H1 (cell line): ENCODE measurements around the gene PALD1. TPM values are rescaled to one million over a fixed set of nuclear protein-coding genes. Genes with fewer than 3 reads are reported as not detected.

Experiments used
- BRCA1 ChIP-seq: IDR thresholded peaks from 2 replicates; pipeline ENCODE4 v1.6.1; 2012; ENCODE audit warnings: low read depth, low read length, improper control_type of control experiment
- CBX5 ChIP-seq: fragments of 300-800, 300-1000 bp; sonication (generic); IDR thresholded peaks from 2 replicates; pipeline ENCODE4 v1.7.1; 2016; ENCODE audit warnings: antibody characterized with exemption, low read length, low read depth
- CEBPB ChIP-seq: IDR thresholded peaks from 2 replicates; pipeline ENCODE4 v1.6.1; 2012; ENCODE audit warnings: low read depth, low read length
- CHD1 ChIP-seq: IDR thresholded peaks from 2 replicates; pipeline ENCODE4 v1.6.1; 2012; ENCODE audit warnings: low read depth, low read length, improper control_type of control experiment
- CREB1 ChIP-seq: IDR thresholded peaks from 2 replicates; pipeline ENCODE4 v1.6.1; 2012; ENCODE audit warnings: inconsistent platforms
- EGR1 ChIP-seq: IDR thresholded peaks from 2 replicates; pipeline ENCODE4 v1.6.1; 2011; ENCODE audit warnings: low read depth, low read length, borderline replicate concordance
- EP300 ChIP-seq, 2 experiments: IDR thresholded peaks; 1 replicate in 1 of 2; 2 replicates in 1 of 2; pipeline ENCODE4 v1.6.1; 2011 to 2012; ENCODE audit warnings: low read depth in 2 of 2, low read length in 2 of 2, mild to moderate bottlenecking in 2 of 2, borderline replicate concordance in 1 of 2, inconsistent platforms in 1 of 2, moderate library complexity in 1 of 2
- GTF2F1 ChIP-seq: IDR thresholded peaks from 2 replicates; pipeline ENCODE4 v1.6.1; 2012; ENCODE audit warnings: low read depth, low read length, improper control_type of control experiment, borderline replicate concordance
- KDM1A ChIP-seq: fragments of 200-600, 300-600 bp; sonication (generic); IDR thresholded peaks from 2 replicates; pipeline ENCODE4 v1.7.1; 2016; ENCODE audit warnings: mild to moderate bottlenecking, low read length, borderline replicate concordance
- MAX ChIP-seq: IDR thresholded peaks from 2 replicates; pipeline ENCODE4 v1.6.1; 2012; ENCODE audit warnings: inconsistent platforms
- RNF2 ChIP-seq: fragments of 200-900, 300-1000 bp; sonication (generic); IDR thresholded peaks from 2 replicates; pipeline ENCODE4 v1.7.1; 2016; ENCODE audit warnings: borderline replicate concordance, low read depth, mild to moderate bottlenecking, antibody characterized with exemption, low read length; ENCODE audit not compliant: poor library complexity, severe bottlenecking; ENCODE audit errors: missing control alignments
- SAP30 ChIP-seq: fragments of 300-600 bp; sonication (generic); IDR thresholded peaks from 2 replicates; pipeline ENCODE4 v1.7.1; 2012; ENCODE audit warnings: low read length, moderate library complexity, mild to moderate bottlenecking, inconsistent platforms; ENCODE audit not compliant: insufficient read depth, insufficient replicate concordance
- SIX5 ChIP-seq: IDR thresholded peaks from 2 replicates; pipeline ENCODE4 v1.6.1; 2011; ENCODE audit warnings: mild to moderate bottlenecking, low read depth, low read length
- SP4 ChIP-seq: IDR thresholded peaks from 2 replicates; pipeline ENCODE4 v1.6.1; 2012; ENCODE audit warnings: low read length, inconsistent platforms
- SUZ12 ChIP-seq: fragments of 200-600 bp; sonication (generic); IDR thresholded peaks from 2 replicates; pipeline ENCODE4 v1.6.1; 2012; ENCODE audit warnings: mild to moderate bottlenecking, inconsistent platforms, low read length, moderate library complexity, mixed read lengths
- TBP ChIP-seq: IDR thresholded peaks from 2 replicates; pipeline ENCODE4 v1.6.1; 2011; ENCODE audit warnings: low read depth, low read length, improper control_type of control experiment
- TEAD4 ChIP-seq: IDR thresholded peaks from 2 replicates; pipeline ENCODE4 v1.6.1; 2012; ENCODE audit warnings: low read depth, low read length, inconsistent platforms, mixed read lengths
- YY1 ChIP-seq: IDR thresholded peaks from 2 replicates; pipeline ENCODE4 v1.6.1; 2011; ENCODE audit warnings: low read depth, mild to moderate bottlenecking, low read length
- polyA plus RNA-seq, 7 experiments: library from polyadenylated mRNA; depleted of rRNA in 3 of 7; stranded (reverse) in 5 of 7; unstranded in 2 of 7; fragments of >200 nt in 5 of 7; fragments of 200-250 nt in 2 of 7; gene quantifications; 1 replicate in 5 of 7; 2 replicates in 1 of 7; 4 replicates in 1 of 7; pipeline versions ENCODE4 v1.2.1 to v1.2.3, GENCODE V29; 2011 to 2013; ENCODE audit warnings: missing spikeins in 2 of 7, mixed read lengths in 2 of 7
- total RNA-seq: library from RNA; stranded (reverse); fragmentation: NEBNext Ultra II Directional; extraction: Animal tissue kit (Norgen Biotek cat#: 25700); gene quantifications from 2 replicates; pipeline ENCODE4 v1.2.1, GENCODE V29; 2021
- TF ChIP-seq, protein P1 (sequence below): IDR thresholded peaks from 2 replicates; pipeline ENCODE4 v1.6.1; 2011; ENCODE audit warnings: low read depth, mild to moderate bottlenecking, low read length; ENCODE audit not compliant: insufficient read depth

PALD1 gene
- total and polyA plus RNA-seq, 2 of the 8 experiments (the other 6 are each of a cell fraction or from before 2014, with no cell fraction given): 13.3 to 32.8 TPM

GRCh38 chr10:70455213-70455630, 23.3 kb upstream of the PALD1 start (continued):
- TF ChIP-seq GTF2F1: no peak
- TF ChIP-seq EGR1: peak; percentile 79; the same call in 1 of the 2 replicates
- TF ChIP-seq EP300 (IDR thresholded peaks at IDR 0.05; ENCODE audit: borderline replicate concordance in 1 of 2, low read depth in 2 of 2, low read length in 2 of 2): peak in 1 of 2 experiments; percentile 91; a peak in 1 of 3 replicates
- no peak; the same call in 1 of the 2 replicates for TF ChIP-seq TBP
- TF ChIP-seq SP4: no peak
- no peak for TF ChIP-seq CHD1
- TF ChIP-seq, protein P1, sequence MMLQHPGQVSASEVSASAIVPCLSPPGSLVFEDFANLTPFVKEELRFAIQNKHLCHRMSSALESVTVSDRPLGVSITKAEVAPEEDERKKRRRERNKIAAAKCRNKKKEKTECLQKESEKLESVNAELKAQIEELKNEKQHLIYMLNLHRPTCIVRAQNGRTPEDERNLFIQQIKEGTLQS: no peak
- TF ChIP-seq CREB1: peak; percentile 42; the same call in 1 of the 2 replicates
- TF ChIP-seq CBX5: no peak
- TF ChIP-seq TEAD4: peak; percentile 95
- TF ChIP-seq SAP30: no peak
- TF ChIP-seq SUZ12: no peak
- peak; percentile 95 for TF ChIP-seq KDM1A
- no peak for TF ChIP-seq BRCA1
- peak; percentile 81; the same call in 1 of the 2 replicates for TF ChIP-seq YY1
- peak; percentile 67 for TF ChIP-seq CEBPB
- TF ChIP-seq RNF2: no peak
- no peak for TF ChIP-seq SIX5
- TF ChIP-seq MAX: 0 out of 2 replicates have a peak, but pooled peaks have one; percentile 14
